GM12878 (cell line): ENCODE data around the gene NOL3. TPM values are rescaled to one million over a fixed set of nuclear protein-coding genes. Genes with fewer than 3 reads are reported as not detected.
A peak's percentile ranks its signal among the peaks of the same experiment; 100 is the strongest.

Experiments used
- ATAC-seq: fragments of 200-7000 bp; cut with Tn5 transposase; 3 replicates; pipeline ENCODE4 v1.9.1; 2020; ENCODE audit warnings: mild to moderate bottlenecking, moderate library complexity
- BruUV-seq: library from RNA; stranded (reverse); fragments of 400-500 nt; replicated peaks from 2 replicates; lab custom pipeline; 2021; lab: Mats Ljungman, UMichigan
- CTCF ChIA-PET: fragments of 300-600 bp; sonication (Branson Sonifier 250); formaldehyde crosslinking; extraction: SDS; loops from one replicate; lab custom pipeline; 2021; ENCODE audit warnings: inconsistent platforms; lab: Yijun Ruan, JAX
- POLR2A ChIA-PET: fragments of 350-600 bp; formaldehyde crosslinking; extraction: SDS; loops from one replicate; lab custom pipeline; 2021; ENCODE audit warnings: inconsistent platforms; lab: Charles Lee
- RAD21 ChIA-PET: fragments of 300-600 bp; sonication (Branson Sonifier 250); formaldehyde crosslinking; loops from one replicate; lab custom pipeline; 2023; ENCODE audit warnings: antibody characterized with exemption; ENCODE audit not compliant: unreplicated experiment; lab: Charles Lee
- SMC1A ChIA-PET: fragments of 300-600 bp; sonication (Branson Sonifier 250); formaldehyde crosslinking; loops from one replicate; lab custom pipeline; 2023; ENCODE audit not compliant: unreplicated experiment, uncharacterized antibody; lab: Charles Lee
- DNase-seq: peaks from one replicate; pipeline ENCODE4 v3.0.0-alpha.2; 2011; ENCODE audit warnings: low read depth, low spot score
- FAIRE-seq: peaks from 3 replicates; lab custom pipeline; 2011; peaks lifted over from hg19 to GRCh38; lab: Jason Lieb, UNC
- H2AFZ ChIP-seq: 2 replicates; pipeline ENCODE4 v1.6.0; 2011; ENCODE audit warnings: low read depth, low read length, control low read depth; ENCODE audit not compliant: control insufficient read depth
- H3K27ac ChIP-seq: 2 replicates; pipeline ENCODE4 v1.5.1; 2011; ENCODE audit warnings: control low read depth; ENCODE audit not compliant: control insufficient read depth, insufficient read depth
- H3K27me3 ChIP-seq, 2 experiments: replicated peaks in 1 of 2; 2 replicates each; pipeline versions ENCODE4 v1.6.0 to v1.6.1; 2011; ENCODE audit warnings: low read length in 1 of 2; ENCODE audit not compliant: control insufficient read depth in 2 of 2, insufficient read depth in 2 of 2
- H3K36me3 ChIP-seq, 2 experiments: 2 replicates each; pipeline ENCODE4 v1.5.1; 2011; ENCODE audit warnings: low read length in 1 of 2; ENCODE audit not compliant: control insufficient read depth in 2 of 2, insufficient read depth in 2 of 2
- H3K4me1 ChIP-seq: 2 replicates; pipeline ENCODE4 v1.6.1; 2011; ENCODE audit warnings: mild to moderate bottlenecking, low read length, moderate library complexity, mixed read lengths; ENCODE audit not compliant: control insufficient read depth, insufficient read depth
- H3K4me2 ChIP-seq: 2 replicates; pipeline ENCODE4 v1.6.0; 2011; ENCODE audit warnings: control low read depth; ENCODE audit not compliant: control insufficient read depth, insufficient read depth
- H3K4me3 ChIP-seq: fragments of 200-600 bp; sonication (generic); 2 replicates; pipeline ENCODE4 v1.5.1; 2016
- H3K79me2 ChIP-seq: 2 replicates; pipeline ENCODE4 v1.6.0; 2011; ENCODE audit warnings: low read length; ENCODE audit not compliant: control insufficient read depth, insufficient read depth
- H3K9ac ChIP-seq: 2 replicates; pipeline ENCODE4 v1.8.0; 2011; ENCODE audit warnings: low read length, control low read depth, mixed read lengths; ENCODE audit not compliant: control insufficient read depth, insufficient read depth
- H3K9me3 ChIP-seq: replicated peaks from 3 replicates; pipeline ENCODE4 v1.5.1; 2011; ENCODE audit warnings: mild to moderate bottlenecking, low read length; ENCODE audit not compliant: control insufficient read depth, insufficient read depth
- H4K20me1 ChIP-seq: 2 replicates; pipeline ENCODE4 v1.6.0; 2011; ENCODE audit not compliant: control insufficient read depth, insufficient read depth
- ESRRA ChIP-seq: IDR thresholded peaks from 2 replicates; pipeline ENCODE4 v1.6.1; 2012; ENCODE audit warnings: mild to moderate bottlenecking, low read length, improper control_type of control experiment
- HCFC1 ChIP-seq: fragments of 150-350 bp; IDR thresholded peaks from 2 replicates; pipeline ENCODE4 v1.6.1; 2014; ENCODE audit warnings: low read length
- RB1 ChIP-seq: fragments of 450-650 bp; formaldehyde crosslinking; IDR thresholded peaks from 2 replicates; pipeline ENCODE4 v1.6.1; 2017; ENCODE audit warnings: mild to moderate bottlenecking, borderline replicate concordance
- TAF1 ChIP-seq: IDR thresholded peaks from 2 replicates; pipeline ENCODE4 v1.6.1; 2011; ENCODE audit warnings: mild to moderate bottlenecking, low read depth, low read length, borderline replicate concordance
- ZNF622 ChIP-seq: fragments of 450-650 bp; IDR thresholded peaks from 2 replicates; pipeline ENCODE4 v1.6.1; 2017; ENCODE audit warnings: mild to moderate bottlenecking, inconsistent platforms
- WGBS: methylation state at CpG from one replicate; pipeline ENCODE4 v1.1.6; 2016; ENCODE audit warnings: low lambda C conversion rate; ENCODE audit not compliant: insufficient replicate concordance, insufficient coverage; ENCODE audit errors: missing lambda C conversion rate; 5-methylcytosine and 5-hydroxymethylcytosine counted together
- in situ Hi-C: fragments of 300-500 bp; cut with MboI; formaldehyde crosslinking; loops from 9 replicates; pipeline ENCODE4 v1.14.3; 2018; ENCODE audit warnings: mixed read lengths
- intact Hi-C: fragments of 100-400 bp; cut with micrococcal nuclease; formaldehyde crosslinking; loops from one replicate; pipeline ENCODE4 v1.14.2; 2022; ENCODE audit not compliant: unreplicated experiment
- polyA plus RNA-seq, 11 experiments: library from polyadenylated mRNA; depleted of rRNA in 4 of 11; unstranded in 6 of 11; stranded (reverse) in 5 of 11; fragments of >200 nt; fragmentation: Nextera tagmentation in 4 of 11; fragmentation: Illumina TruSeq in 1 of 11; extraction: Ambion mirVana in 4 of 11; extraction: Trizol in 1 of 11; gene quantifications; 1 replicate in 1 of 11; 2 replicates in 10 of 11; pipeline versions ENCODE4 v1.2.1 to v1.2.3, GENCODE V29; 2011 to 2016; ENCODE audit warnings: inconsistent platforms in 2 of 11, missing spikeins in 2 of 11, low read depth in 1 of 11
- total RNA-seq, 4 experiments: library from RNA; depleted of rRNA in 3 of 4; stranded (reverse); fragments of >200 nt in 3 of 4; fragmentation: Illumina TruSeq in 1 of 4; extraction: Trizol in 1 of 4; gene quantifications; 2 replicates each; pipeline versions ENCODE4 v1.2.1 to v1.2.3, GENCODE V29; 2013 to 2021
- TF ChIP-seq, protein P1 (sequence below): IDR thresholded peaks from 2 replicates; pipeline ENCODE4 v1.6.1; 2012; ENCODE audit warnings: low read depth, low read length, improper control_type of control experiment

NOL3 gene
- total and polyA plus RNA-seq, 10 of the 15 experiments (the other 5 are each of a cell fraction or from before 2014, with no cell fraction given): 0.31 to 18.4 (median 2.7) TPM

DNA sequence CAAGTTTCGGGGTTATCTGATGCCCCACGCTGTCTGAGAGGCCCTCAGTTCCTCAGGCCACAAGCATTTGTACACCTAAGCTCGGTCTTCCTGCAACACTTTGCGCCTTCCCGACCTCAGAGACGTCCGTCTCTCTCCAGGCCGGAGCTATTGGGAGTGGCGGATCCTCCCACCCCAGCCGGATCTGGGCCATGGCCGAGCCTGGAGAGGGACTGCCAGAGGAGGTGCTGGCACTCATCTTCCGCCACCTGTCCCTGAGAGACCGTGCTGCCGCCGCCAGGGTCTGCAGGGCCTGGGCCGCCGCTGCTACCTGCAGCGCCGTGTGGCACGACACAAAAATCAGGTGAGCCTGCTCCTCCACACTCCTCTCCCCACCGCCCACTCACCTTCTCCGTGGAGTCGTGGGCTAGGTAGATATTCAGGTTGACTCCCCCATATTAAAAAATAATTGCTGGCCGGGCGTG is 8.7 kb upstream of the NOL3 start:
- no peak for FAIRE-seq

More for the DNA sequence above, 8.7 kb upstream of the NOL3 start:
- Histone ChIP-seq H4K20me1 (peaks cover 6% of the 10 kb centered on the region; the same call in 1 of the 2 replicates), H3K4me1 (peaks cover 53% of the 10 kb centered on the region), H3K9ac (no peak overlapping the region), H3K79me2 (peaks cover 11% of the 10 kb centered on the region), H3K27me3 (peaks cover 2 to 18% of the 10 kb centered on the region in 2 experiments), H3K36me3 (no peaks in the 10 kb centered on the region), H3K4me2 (peak overlapping the region; percentile 82), H3K27ac (no peak overlapping the region), H3K4me3 (peak overlapping the region; percentile 95; the same call in 1 of the 2 replicates), H3K9me3 (no peaks in the 10 kb centered on the region; the same call in 2 of the 3 replicates), H2AFZ (no peak overlapping the region)
- ATAC-seq (no peak), DNase-seq (no peak)
- TF ChIP-seq ZNF622 (no peak), HCFC1 (no peak; the same call in 1 of the 2 replicates), TAF1 (no peak), RB1 (no peak), ESRRA (no peak)
- TF ChIP-seq, protein P1, sequence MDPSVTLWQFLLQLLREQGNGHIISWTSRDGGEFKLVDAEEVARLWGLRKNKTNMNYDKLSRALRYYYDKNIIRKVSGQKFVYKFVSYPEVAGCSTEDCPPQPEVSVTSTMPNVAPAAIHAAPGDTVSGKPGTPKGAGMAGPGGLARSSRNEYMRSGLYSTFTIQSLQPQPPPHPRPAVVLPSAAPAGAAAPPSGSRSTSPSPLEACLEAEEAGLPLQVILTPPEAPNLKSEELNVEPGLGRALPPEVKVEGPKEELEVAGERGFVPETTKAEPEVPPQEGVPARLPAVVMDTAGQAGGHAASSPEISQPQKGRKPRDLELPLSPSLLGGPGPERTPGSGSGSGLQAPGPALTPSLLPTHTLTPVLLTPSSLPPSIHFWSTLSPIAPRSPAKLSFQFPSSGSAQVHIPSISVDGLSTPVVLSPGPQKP: no peak
- intact Hi-C loops: no loop called here
- WGBS: 87% methylated on average over 25 of the region's 25 CpGs
- ChIA-PET RAD21 (interaction anchor here (0.9 to 5.2 kb wide), 4 partner anchors 8 to 131 kb away, joined by 3 to 48 read pairs (median 6); partner anchors contain the start of gene NOL3), POLR2A (interaction anchor here (4.6 to 8.2 kb wide), 3 partner anchors 12 to 134 kb away, joined by 23 to 137 read pairs (median 44); partner anchors contain the start of genes FHOD1 and NOL3), SMC1A (interaction anchor here (1.2 to 5.2 kb wide), 4 partner anchors 8 to 61 kb away, joined by 4 to 48 read pairs (median 6); partner anchors contain the start of gene NOL3), CTCF (interaction anchor here (0.6 to 5.3 kb wide), 9 partner anchors 7 to 208 kb away, joined by 3 to 60 read pairs (median 4); partner anchors contain the start of gene NOL3)
- in situ Hi-C loops: no loop called here
- no TSS peak for BruUV-seq
